PC-9 (cell line): ENCODE results near the gene GDPGP1. TPM values are rescaled to one million over a fixed set of nuclear protein-coding genes. Genes with fewer than 3 reads are reported as not detected.
A peak's percentile ranks its signal among the peaks of the same experiment; 100 is the strongest.

Experiments used
- BruUV-seq: library from RNA; stranded (reverse); fragments of 400-500 nt; replicated peaks from 2 replicates; lab custom pipeline; 2021; lab: Mats Ljungman, UMichigan
- CTCF ChIA-PET: fragments of 300-600 bp; sonication (Branson Sonifier 250); formaldehyde crosslinking; loops from one replicate; lab custom pipeline; 2022; ENCODE audit warnings: antibody characterized with exemption; lab: Charles Lee
- POLR2A ChIA-PET: fragments of 300-600 bp; sonication (Branson Sonifier 250); formaldehyde crosslinking; loops from one replicate; lab custom pipeline; 2022; ENCODE audit warnings: antibody characterized with exemption; ENCODE audit not compliant: unreplicated experiment; lab: Charles Lee
- DNase-seq, 2 experiments: peaks; one replicate each; pipeline versions ENCODE4 v3.0.0 to v3.0.0-alpha.2; 2015 to 2022; ENCODE audit warnings: mixed read lengths in 1 of 2
- H2AFZ ChIP-seq: fragments of 200-600 bp; sonication (generic); 2 replicates; pipeline ENCODE4 v1.8.1; 2017; ENCODE audit warnings: antibody characterized with exemption
- H3F3A ChIP-seq: fragments of 200-600 bp; sonication (generic); 2 replicates; pipeline ENCODE4 v1.8.1; 2017; ENCODE audit warnings: antibody characterized with exemption, mild to moderate bottlenecking, low read depth; ENCODE audit not compliant: insufficient read depth
- H3K27ac ChIP-seq: fragments of 200-600 bp; sonication (generic); 2 replicates; pipeline ENCODE4 v1.6.1; 2016; ENCODE audit warnings: mixed run types
- H3K27me3 ChIP-seq: fragments of 200-600 bp; sonication (generic); 2 replicates; pipeline ENCODE4 v1.6.1; 2016; ENCODE audit warnings: low read depth, mixed run types; ENCODE audit not compliant: insufficient read depth
- H3K36me3 ChIP-seq: fragments of 200-600 bp; sonication (generic); 2 replicates; pipeline ENCODE4 v1.6.1; 2016; ENCODE audit warnings: low read depth, mixed run types
- H3K4me1 ChIP-seq: fragments of 200-600 bp; sonication (generic); replicated peaks from 2 replicates; pipeline ENCODE4 v1.6.1; 2016; ENCODE audit warnings: mixed run types; ENCODE audit not compliant: insufficient read depth
- H3K4me2 ChIP-seq: fragments of 200-600 bp; sonication (generic); 2 replicates; pipeline ENCODE4 v1.6.1; 2017; ENCODE audit warnings: mixed run types
- H3K4me3 ChIP-seq: fragments of 200-600 bp; sonication (generic); 2 replicates; pipeline ENCODE4 v1.6.1; 2016; ENCODE audit warnings: mixed run types
- H3K79me2 ChIP-seq: fragments of 200-600 bp; sonication (generic); 2 replicates; pipeline ENCODE4 v1.6.1; 2017; ENCODE audit warnings: low read depth, mixed run types
- H3K9me2 ChIP-seq: fragments of 200-600 bp; sonication (generic); 2 replicates; pipeline ENCODE4 v1.8.1; 2017; ENCODE audit warnings: mild to moderate bottlenecking; ENCODE audit not compliant: insufficient read depth
- H3K9me3 ChIP-seq: fragments of 200-600 bp; sonication (generic); 2 replicates; pipeline ENCODE4 v1.8.1; 2016; ENCODE audit warnings: low read depth; ENCODE audit not compliant: insufficient read depth
- H4K20me1 ChIP-seq: fragments of 200-600 bp; sonication (generic); 2 replicates; pipeline ENCODE4 v1.8.1; 2017; ENCODE audit not compliant: insufficient read depth
- CTCF ChIP-seq: fragments of 200-600 bp; sonication (generic); conservative IDR thresholded peaks from 2 replicates; pipeline ENCODE4 v1.6.1; 2017; ENCODE audit warnings: mixed run types, antibody characterized with exemption, mild to moderate bottlenecking, moderate library complexity
- EZH2 ChIP-seq: fragments of 200-600 bp; sonication (generic); IDR thresholded peaks from 2 replicates; pipeline ENCODE4 v1.8.0; 2017; ENCODE audit warnings: antibody characterized with exemption, low read depth
- intact Hi-C: fragments of 100-400 bp; cut with micrococcal nuclease; formaldehyde crosslinking; loops from one replicate; pipeline ENCODE4 v1.10.0; 2022; ENCODE audit not compliant: unreplicated experiment
- total RNA-seq: library from RNA; stranded (reverse); gene quantifications from 2 replicates; pipeline ENCODE4 v1.2.3, GENCODE V29; 2021

The GDPGP1 gene
- total RNA-seq, 1 experiment from 2014 or later = 7.6 TPM

DNA sequence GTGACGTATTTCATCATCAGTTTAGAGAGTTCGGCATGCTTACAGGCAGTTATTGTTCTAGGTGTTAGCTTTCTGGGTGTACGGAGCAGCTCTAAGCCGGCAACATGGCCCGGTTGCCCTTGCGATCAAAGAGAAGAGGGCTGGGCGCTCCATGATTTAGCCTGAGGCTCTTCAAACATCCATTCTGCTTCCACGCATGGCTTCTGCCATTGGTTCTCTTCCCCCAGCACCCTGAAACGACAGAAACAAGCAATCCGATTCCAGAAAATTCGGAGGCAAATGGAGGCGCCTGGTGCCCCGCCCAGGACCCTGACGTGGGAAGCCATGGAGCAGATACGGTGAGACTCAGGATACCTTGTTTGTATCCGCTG, 32.0 kb downstream of the GDPGP1 start:
- Histone ChIP-seq H3F3A (peaks cover 33% of the 10 kb centered on the region), H3K4me3 (peak overlapping the region; percentile 82), H3K79me2 (peaks cover 75% of the 10 kb centered on the region), H3K4me2 (peak overlapping the region; percentile 100), H3K27ac (peak overlapping the region; percentile 89), H2AFZ (peak overlapping the region; percentile 82), H3K9me3 (no peaks in the 10 kb centered on the region), H3K27me3 (no peaks in the 10 kb centered on the region), H3K36me3 (peaks cover 28% of the 10 kb centered on the region), H3K4me1 (peaks cover 56% of the 10 kb centered on the region), H4K20me1 (peaks cover 37% of the 10 kb centered on the region), H3K9me2 (no peaks in the 10 kb centered on the region)
- POLR2A ChIA-PET = no interaction called here
- peak in 1 of 2 experiments; percentile 7 for DNase-seq
- CTCF ChIA-PET = interaction anchor here (0.7 kb wide), 1 partner anchor 84 kb away, joined by 6 read pairs; no protein-coding TSS in a partner anchor
- intact Hi-C loops = loop anchor here (10.0 kb wide), 1 partner anchor 371 kb away; the partner anchor contains the start of gene AP3S2
- TSS peak; percentile 41 for BruUV-seq
- TF ChIP-seq EZH2 (no peak), CTCF (no peak)

DNA sequence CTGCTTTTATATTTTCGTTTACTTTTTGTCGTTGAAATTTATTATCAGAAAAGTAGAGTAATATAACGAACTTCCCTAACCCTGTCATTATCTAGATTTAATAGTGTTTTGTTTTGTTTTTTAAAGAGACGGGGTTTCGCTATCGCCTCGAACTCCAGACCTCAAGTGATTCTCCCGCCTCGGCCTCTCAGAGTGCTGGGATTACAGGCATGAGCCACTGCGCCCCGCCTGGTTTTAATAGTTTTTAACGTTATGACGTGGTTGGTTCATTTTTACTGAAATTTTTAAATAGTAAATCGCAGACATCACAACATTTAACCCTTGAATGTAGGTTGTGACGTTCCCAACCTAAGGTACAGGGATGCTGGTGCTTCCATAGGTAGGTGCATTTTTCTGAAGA, 32.5 kb downstream of the GDPGP1 start:
- CTCF ChIA-PET = interaction anchor here (0.7 kb wide), 1 partner anchor 85 kb away, joined by 6 read pairs; no protein-coding TSS in a partner anchor
- TF ChIP-seq EZH2 (no peak), CTCF (no peak)
- H3K4me3 ChIP-seq = peak overlapping the region; percentile 82
- no peaks in the 10 kb centered on the region for H3K9me3 ChIP-seq
- POLR2A ChIA-PET = no interaction called here
- H3K36me3 ChIP-seq = peaks cover 32% of the 10 kb centered on the region
- H3K4me1 ChIP-seq = peaks cover 52% of the 10 kb centered on the region
- H3K27me3 ChIP-seq = no peaks in the 10 kb centered on the region
- no peaks in the 10 kb centered on the region for H3K9me2 ChIP-seq
- peaks cover 39% of the 10 kb centered on the region for H4K20me1 ChIP-seq
- H3K27ac ChIP-seq = peak overlapping the region; percentile 89
- peaks cover 34% of the 10 kb centered on the region for H3F3A ChIP-seq
- intact Hi-C loops = loop anchor here (10.0 kb wide), 1 partner anchor 372 kb away; the partner anchor contains the start of gene AP3S2
- H3K79me2 ChIP-seq = peaks cover 80% of the 10 kb centered on the region
- H3K4me2 ChIP-seq = peak overlapping the region; percentile 100
- no TSS peak for BruUV-seq
- no peak for DNase-seq
- H2AFZ ChIP-seq = peak overlapping the region; percentile 82; the same call in 1 of the 2 replicates

- Histone ChIP-seq H3K27ac (no peak overlapping the region), H4K20me1 (peaks cover 57% of the 10 kb centered on the region), H3F3A (peaks cover 52% of the 10 kb centered on the region), H3K27me3 (no peaks in the 10 kb centered on the region), H3K9me2 (no peaks in the 10 kb centered on the region), H3K4me3 (no peak overlapping the region; the same call in 1 of the 2 replicates), H2AFZ (no peak overlapping the region), H3K4me1 (peaks cover 37% of the 10 kb centered on the region), H3K36me3 (peaks cover 47% of the 10 kb centered on the region), H3K79me2 (peaks cover 80% of the 10 kb centered on the region), H3K4me2 (peak overlapping the region; percentile 100), H3K9me3 (no peaks in the 10 kb centered on the region)
- no peak for TF ChIP-seq EZH2
- no peak for TF ChIP-seq CTCF
- BruUV-seq = no TSS peak
- ChIA-PET CTCF (interaction anchor here (0.6 kb wide), 1 partner anchor 117 kb away, joined by 5 read pairs; no protein-coding TSS in a partner anchor), POLR2A (interaction anchor here (0.6 kb wide), 2 partner anchors 63 to 278 kb away, joined by 3 to 5 read pairs; no protein-coding TSS in a partner anchor)
- DNase-seq = no peak
- intact Hi-C loops = loop anchor here (10.0 kb wide), 1 partner anchor 374 kb away; the partner anchor contains the start of gene AP3S2
Observed at GRCh38 chr15:90268415-90268814, 34.4 kb downstream of the GDPGP1 start.
